Measurements from ENCODE around the gene DAP3.
"Not testable (repeated sequence)": the region's sequence is repeated elsewhere in the genome, so short reads cannot be mapped to it uniquely, and the experiment has no call there.

DNA sequence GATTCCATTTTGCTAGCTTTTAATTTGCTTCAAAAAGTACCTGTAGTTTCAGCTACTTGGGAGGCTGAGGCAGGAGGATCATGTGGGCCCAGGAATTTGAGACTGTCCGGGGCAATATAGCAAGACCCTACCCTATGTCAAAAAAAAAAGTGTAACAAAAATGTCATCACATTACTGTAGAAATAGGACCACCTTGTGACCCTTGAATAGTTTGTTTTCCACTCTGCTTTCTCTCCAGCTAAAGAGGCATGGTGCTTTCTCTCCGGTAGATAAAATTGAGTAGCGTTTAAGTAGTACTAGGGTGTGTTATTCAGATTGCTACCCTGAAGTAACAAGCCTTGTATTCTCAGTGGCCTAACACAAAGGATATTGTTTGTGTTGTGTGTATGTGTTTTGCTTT, 23.7 kb downstream of the DAP3 start:
- TF ChIP-seq, protein P1, sequence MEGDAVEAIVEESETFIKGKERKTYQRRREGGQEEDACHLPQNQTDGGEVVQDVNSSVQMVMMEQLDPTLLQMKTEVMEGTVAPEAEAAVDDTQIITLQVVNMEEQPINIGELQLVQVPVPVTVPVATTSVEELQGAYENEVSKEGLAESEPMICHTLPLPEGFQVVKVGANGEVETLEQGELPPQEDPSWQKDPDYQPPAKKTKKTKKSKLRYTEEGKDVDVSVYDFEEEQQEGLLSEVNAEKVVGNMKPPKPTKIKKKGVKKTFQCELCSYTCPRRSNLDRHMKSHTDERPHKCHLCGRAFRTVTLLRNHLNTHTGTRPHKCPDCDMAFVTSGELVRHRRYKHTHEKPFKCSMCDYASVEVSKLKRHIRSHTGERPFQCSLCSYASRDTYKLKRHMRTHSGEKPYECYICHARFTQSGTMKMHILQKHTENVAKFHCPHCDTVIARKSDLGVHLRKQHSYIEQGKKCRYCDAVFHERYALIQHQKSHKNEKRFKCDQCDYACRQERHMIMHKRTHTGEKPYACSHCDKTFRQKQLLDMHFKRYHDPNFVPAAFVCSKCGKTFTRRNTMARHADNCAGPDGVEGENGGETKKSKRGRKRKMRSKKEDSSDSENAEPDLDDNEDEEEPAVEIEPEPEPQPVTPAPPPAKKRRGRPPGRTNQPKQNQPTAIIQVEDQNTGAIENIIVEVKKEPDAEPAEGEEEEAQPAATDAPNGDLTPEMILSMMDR (conservative IDR thresholded peaks at IDR 0.05 in 1 of 2, IDR thresholded peaks at IDR 0.05 in 1 of 2; ENCODE audit: extremely low read depth in 1 of 2, insufficient read depth in 1 of 2, low read depth in 1 of 2, low read length in 2 of 2): peak in 1 of 2 donors; percentile 15
- not testable (repeated sequence) for TF ChIP-seq EZH2 (IDR thresholded peaks at IDR 0.05; ENCODE audit: borderline replicate concordance, low read length)

Data from mammary epithelial cell (primary cell).